PC-3 (cell line): ENCODE data around the gene TFDP1. TPM values are rescaled to one million over a fixed set of nuclear protein-coding genes. Genes with fewer than 3 reads are reported as not detected.
"Not testable (repeated sequence)": the region's sequence is repeated elsewhere in the genome, so short reads cannot be mapped to it uniquely, and the experiment has no call there.

Experiments
- ATAC-seq: fragments of 200-7000 bp; cut with Tn5 transposase; 2 replicates; pipeline ENCODE4 v1.9.1; 2020; ENCODE audit warnings: mild to moderate bottlenecking, moderate library complexity
- BruUV-seq: library from RNA; stranded (reverse); fragments of 400-500 nt; replicated peaks from 2 replicates; lab custom pipeline; 2021; lab: Mats Ljungman, UMichigan
- CTCF ChIA-PET: fragments of 300-600 bp; sonication (Branson Sonifier 250); formaldehyde crosslinking; loops from one replicate; lab custom pipeline; 2022; ENCODE audit warnings: antibody characterized with exemption; lab: Charles Lee
- POLR2A ChIA-PET: fragments of 300-600 bp; sonication (Branson Sonifier 250); formaldehyde crosslinking; loops from one replicate; lab custom pipeline; 2022; ENCODE audit warnings: antibody characterized with exemption; ENCODE audit not compliant: unreplicated experiment; lab: Charles Lee
- DNase-seq: peaks from one replicate; pipeline ENCODE4 v3.0.0-alpha.2; 2015
- H2AFZ ChIP-seq: fragments of 300-600 bp; sonication (generic); 2 replicates; pipeline ENCODE4 v1.6.0; 2016; ENCODE audit warnings: antibody characterized with exemption, low read length
- H3F3A ChIP-seq: fragments of 300-600 bp; sonication (generic); one replicate; pipeline ENCODE4 v1.6.0; 2017; ENCODE audit warnings: antibody characterized with exemption, low read length, control low read depth, mild to moderate bottlenecking; ENCODE audit not compliant: unreplicated experiment
- H3K27ac ChIP-seq: fragments of 300-600 bp; sonication (generic); 2 replicates; pipeline ENCODE4 v1.5.1; 2016; ENCODE audit warnings: mild to moderate bottlenecking, low read length
- H3K27me3 ChIP-seq: fragments of 300-600 bp; sonication (generic); 2 replicates; pipeline ENCODE4 v1.6.1; 2016; ENCODE audit warnings: low read length, mixed read lengths
- H3K36me3 ChIP-seq: fragments of 300-600 bp; sonication (generic); 2 replicates; pipeline ENCODE4 v1.6.1; 2016; ENCODE audit warnings: low read depth, mixed run types, low read length, mixed read lengths
- H3K4me1 ChIP-seq: fragments of 300-600 bp; sonication (generic); 2 replicates; pipeline ENCODE4 v1.5.1; 2016; ENCODE audit warnings: low read length; ENCODE audit not compliant: insufficient read depth
- H3K4me2 ChIP-seq: fragments of 300-600 bp; sonication (generic); 2 replicates; pipeline ENCODE4 v1.6.0; 2016; ENCODE audit warnings: low read length
- H3K4me3 ChIP-seq: fragments of 300-600 bp; sonication (generic); 2 replicates; pipeline ENCODE4 v1.5.1; 2016; ENCODE audit warnings: mild to moderate bottlenecking, low read length, mixed read lengths
- H3K79me2 ChIP-seq: fragments of 300-600 bp; sonication (generic); 2 replicates; pipeline ENCODE4 v1.6.1; 2017; ENCODE audit warnings: low read length, mixed read lengths
- H3K9ac ChIP-seq: fragments of 300-600 bp; sonication (generic); 2 replicates; pipeline ENCODE4 v1.6.0; 2016; ENCODE audit warnings: mild to moderate bottlenecking, low read length
- H3K9me2 ChIP-seq: fragments of 300-600 bp; sonication (generic); replicated peaks from 2 replicates; pipeline ENCODE4 v1.6.1; 2016; ENCODE audit warnings: mixed run types, low read length, mixed read lengths
- H3K9me3 ChIP-seq: fragments of 300-600 bp; sonication (generic); 2 replicates; pipeline ENCODE4 v1.6.1; 2016; ENCODE audit warnings: low read length, mixed read lengths
- H4K20me1 ChIP-seq: fragments of 300-600 bp; sonication (generic); 2 replicates; pipeline ENCODE4 v1.6.1; 2016; ENCODE audit warnings: low read length, mixed read lengths
- EZH2 ChIP-seq: fragments of 300-600 bp; sonication (generic); IDR thresholded peaks from one replicate; pipeline ENCODE4 v1.6.1; 2017; ENCODE audit warnings: antibody characterized with exemption, mild to moderate bottlenecking, low read length; ENCODE audit not compliant: unreplicated experiment
- EZH2phosphoT487 ChIP-seq: fragments of 300-600 bp; sonication (generic); IDR thresholded peaks from 2 replicates; pipeline ENCODE4 v1.6.1; 2018; ENCODE audit warnings: mild to moderate bottlenecking, antibody characterized with exemption, low read length, borderline replicate concordance
- intact Hi-C: fragments of 100-400 bp; cut with micrococcal nuclease; formaldehyde crosslinking; loops from 2 replicates; pipeline ENCODE4 v1.9.0; 2023
- total RNA-seq: library from RNA; depleted of rRNA; stranded (reverse); fragments of >200 nt; gene quantifications from 2 replicates; pipeline ENCODE4 v1.2.3, GENCODE V29; 2014
- TF ChIP-seq, protein P1 (sequence below): fragments of 300-600 bp; sonication (generic); conservative IDR thresholded peaks from 2 replicates; pipeline ENCODE4 v1.5.1; 2017; ENCODE audit warnings: antibody characterized with exemption, low read depth, mild to moderate bottlenecking, low read length

The TFDP1 gene
- total RNA-seq, 1 experiment from 2014 or later = 89.5 TPM

- H4K20me1 ChIP-seq = no peaks in the 10 kb centered on the region
- ChIA-PET CTCF (interaction anchor here (1.0 to 1.1 kb wide), 2 partner anchors 48 to 68 kb away, joined by 3 to 5 read pairs; no protein-coding TSS in a partner anchor), POLR2A (no interaction called here)
- no peaks in the 10 kb centered on the region for H3K9me3 ChIP-seq
- no peak overlapping the region for H3K4me3 ChIP-seq
- intact Hi-C loops = no loop called here
- H3F3A ChIP-seq = no peaks in the 10 kb centered on the region
- TF ChIP-seq EZH2 = no peak
- H3K9me2 ChIP-seq = no peaks in the 10 kb centered on the region
- H3K36me3 ChIP-seq = no peaks in the 10 kb centered on the region
- no peak overlapping the region for H3K27ac ChIP-seq
- BruUV-seq = no TSS peak
- H2AFZ ChIP-seq = no peak overlapping the region
- no peaks in the 10 kb centered on the region for H3K79me2 ChIP-seq
- no peak overlapping the region for H3K9ac ChIP-seq
- H3K4me2 ChIP-seq = no peak overlapping the region
- no peaks in the 10 kb centered on the region for H3K4me1 ChIP-seq
- DNase-seq = no peak
- no peaks in the 10 kb centered on the region for H3K27me3 ChIP-seq
- ATAC-seq = no peak
Observed at GRCh38 chr13:113561417-113562084, 23.0 kb upstream of the TFDP1 start.

- H4K20me1 ChIP-seq = no peaks in the 10 kb centered on the region
- H3K4me1 ChIP-seq = no peaks in the 10 kb centered on the region
- no peak overlapping the region for H3K4me2 ChIP-seq
- H3K9ac ChIP-seq = no peak overlapping the region
- H3K27me3 ChIP-seq = no peaks in the 10 kb centered on the region
- DNase-seq (peak; percentile 59), ATAC-seq (peak; percentile 77)
- intact Hi-C loops = no loop called here
- no peaks in the 10 kb centered on the region for H3K9me2 ChIP-seq
- ChIA-PET POLR2A (interaction anchor here (0.5 kb wide), 1 partner anchor 288 kb away, joined by 6 read pairs; no protein-coding TSS in a partner anchor), CTCF (interaction anchor here (0.7 to 1.1 kb wide), 3 partner anchors 48 to 185 kb away, joined by 3 to 5 read pairs (median 3); no protein-coding TSS in a partner anchor)
- no peak for TF ChIP-seq EZH2phosphoT487
- TF ChIP-seq, protein P1, sequence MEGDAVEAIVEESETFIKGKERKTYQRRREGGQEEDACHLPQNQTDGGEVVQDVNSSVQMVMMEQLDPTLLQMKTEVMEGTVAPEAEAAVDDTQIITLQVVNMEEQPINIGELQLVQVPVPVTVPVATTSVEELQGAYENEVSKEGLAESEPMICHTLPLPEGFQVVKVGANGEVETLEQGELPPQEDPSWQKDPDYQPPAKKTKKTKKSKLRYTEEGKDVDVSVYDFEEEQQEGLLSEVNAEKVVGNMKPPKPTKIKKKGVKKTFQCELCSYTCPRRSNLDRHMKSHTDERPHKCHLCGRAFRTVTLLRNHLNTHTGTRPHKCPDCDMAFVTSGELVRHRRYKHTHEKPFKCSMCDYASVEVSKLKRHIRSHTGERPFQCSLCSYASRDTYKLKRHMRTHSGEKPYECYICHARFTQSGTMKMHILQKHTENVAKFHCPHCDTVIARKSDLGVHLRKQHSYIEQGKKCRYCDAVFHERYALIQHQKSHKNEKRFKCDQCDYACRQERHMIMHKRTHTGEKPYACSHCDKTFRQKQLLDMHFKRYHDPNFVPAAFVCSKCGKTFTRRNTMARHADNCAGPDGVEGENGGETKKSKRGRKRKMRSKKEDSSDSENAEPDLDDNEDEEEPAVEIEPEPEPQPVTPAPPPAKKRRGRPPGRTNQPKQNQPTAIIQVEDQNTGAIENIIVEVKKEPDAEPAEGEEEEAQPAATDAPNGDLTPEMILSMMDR = peak; percentile 72
- H2AFZ ChIP-seq = peak overlapping the region; percentile 54; the same call in 1 of the 2 replicates
- no peak overlapping the region for H3K4me3 ChIP-seq
- no peak overlapping the region for H3K27ac ChIP-seq
- H3F3A ChIP-seq = no peaks in the 10 kb centered on the region
- BruUV-seq = no TSS peak
- H3K79me2 ChIP-seq = no peaks in the 10 kb centered on the region
- no peaks in the 10 kb centered on the region for H3K36me3 ChIP-seq
- no peaks in the 10 kb centered on the region for H3K9me3 ChIP-seq
Observed at GRCh38 chr13:113562085-113562749, 22.3 kb upstream of the TFDP1 start.

DNA sequence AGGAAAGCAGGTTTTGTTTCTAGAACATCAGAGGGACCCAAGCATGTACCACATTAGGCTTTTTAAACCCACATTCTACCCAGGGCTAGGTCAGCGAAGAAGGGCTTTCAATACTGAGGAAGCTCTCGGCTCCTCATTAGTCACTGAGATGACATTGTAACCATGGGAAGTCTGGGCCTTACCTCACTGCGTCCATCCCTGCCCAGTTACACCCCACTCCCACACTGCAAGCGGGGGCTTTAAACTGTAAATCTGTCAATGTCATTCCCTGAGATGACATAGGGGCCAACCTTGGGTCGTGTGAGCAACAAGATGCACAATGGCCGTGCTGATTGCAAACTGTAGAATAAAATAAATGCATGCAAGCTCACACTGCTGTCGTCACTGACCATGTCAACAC is 21.7 kb upstream of the TFDP1 start:
- no peak for TF ChIP-seq EZH2
- Histone ChIP-seq H3K79me2 (no peaks in the 10 kb centered on the region), H3K4me3 (no peak overlapping the region), H3K4me1 (no peaks in the 10 kb centered on the region), H3K4me2 (no peak overlapping the region), H4K20me1 (no peaks in the 10 kb centered on the region), H3K9me2 (no peaks in the 10 kb centered on the region), H3F3A (no peaks in the 10 kb centered on the region), H3K27ac (no peak overlapping the region), H3K9ac (no peak overlapping the region), H2AFZ (peak overlapping the region; percentile 54; the same call in 1 of the 2 replicates), H3K9me3 (no peaks in the 10 kb centered on the region), H3K27me3 (no peaks in the 10 kb centered on the region), H3K36me3 (no peaks in the 10 kb centered on the region)
- intact Hi-C loops = no loop called here
- POLR2A ChIA-PET = interaction anchor here (0.5 kb wide), 1 partner anchor 288 kb away, joined by 6 read pairs; no protein-coding TSS in a partner anchor
- CTCF ChIA-PET = interaction anchor here (1.0 to 1.1 kb wide), 2 partner anchors 49 to 70 kb away, joined by 3 to 5 read pairs; no protein-coding TSS in a partner anchor
- no TSS peak for BruUV-seq
- DNase-seq = no peak
- ATAC-seq = no peak

DNA sequence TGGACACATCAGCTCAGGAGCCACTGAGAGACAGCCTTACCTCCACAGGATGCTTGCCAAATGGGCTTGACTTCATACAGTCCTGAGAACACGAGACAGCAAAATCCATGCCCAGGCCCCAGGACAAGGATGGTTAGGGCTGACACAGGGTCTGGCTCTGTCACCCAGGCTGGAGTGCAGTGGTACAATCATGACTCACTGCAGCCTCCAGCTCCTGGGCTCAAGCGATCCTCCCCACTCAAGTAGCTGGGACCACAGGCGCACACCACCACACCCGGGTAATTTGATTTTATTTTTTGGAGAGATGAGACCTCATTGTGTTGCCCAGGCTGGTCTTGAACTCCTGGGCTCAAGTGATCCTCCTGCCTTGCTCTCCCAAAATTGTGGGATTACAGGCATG is 21.0 kb upstream of the TFDP1 start:
- CTCF ChIA-PET, H3K4me3 ChIP-seq, BruUV-seq, H3K27me3 ChIP-seq, H3K79me2 ChIP-seq, H3K36me3 ChIP-seq, H3K9ac ChIP-seq, H3K4me1 ChIP-seq, H2AFZ ChIP-seq, H4K20me1 ChIP-seq, H3F3A ChIP-seq, intact Hi-C loops, H3K9me3 ChIP-seq, POLR2A ChIA-PET, H3K4me2 ChIP-seq, H3K9me2 ChIP-seq, H3K27ac ChIP-seq: not testable (repeated sequence)
- ATAC-seq (peak; percentile 14; the same call in 1 of the 2 replicates), DNase-seq (peak; percentile 15)
